OCI-LY1 (cell line): Measurements from ENCODE around the gene FIG4.

Experiments used
- CTCF ChIP-seq: fragments of 200-600 bp; sonication (generic), shearing (Covaris generic); IDR thresholded peaks from 2 replicates; pipeline ENCODE4 v1.5.1; 2017; ENCODE audit warnings: mild to moderate bottlenecking, antibody characterized with exemption, low read length, moderate library complexity, mixed read lengths
- EZH2 ChIP-seq: fragments of 200-600 bp; sonication (generic), shearing (Covaris generic); IDR thresholded peaks from 2 replicates; pipeline ENCODE4 v1.8.0; 2017; ENCODE audit warnings: borderline replicate concordance, mixed run types, mild to moderate bottlenecking, antibody characterized with exemption, low read length, moderate library complexity, mixed read lengths

DNA sequence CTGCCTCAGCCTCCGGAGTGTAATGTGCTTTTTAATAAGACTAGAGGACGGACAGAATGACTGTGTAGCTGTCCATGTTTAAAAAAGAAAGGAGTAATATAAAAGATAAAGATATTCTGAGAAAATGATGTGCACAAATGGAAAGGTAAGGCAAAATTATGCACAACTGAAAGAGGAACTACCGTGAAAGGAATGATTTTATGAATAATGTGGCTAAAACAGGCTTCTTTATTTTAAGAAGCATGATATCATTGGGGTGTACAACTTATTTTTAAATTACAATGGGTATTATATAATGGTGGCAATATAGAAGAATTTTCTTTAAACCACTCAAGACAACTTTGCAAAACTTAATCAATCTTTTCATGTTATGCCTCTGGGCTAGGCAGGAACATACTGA lies 78.1 kb downstream of the FIG4 start:
- TF ChIP-seq CTCF (no peak), EZH2 (no peak)
